ENCODE results near the gene ISM1.

GRCh38 chr20:13331536-13331935, 110.5 kb downstream of the ISM1 start:
- TF ChIP-seq CTCF (IDR thresholded peaks at IDR 0.05), result no peak
- TF ChIP-seq POLR2A (IDR thresholded peaks at IDR 0.05), result no peak
